BLaER1 treated with 17β-estradiol and CSF1 and Interleukin-3, amounts not matched to agents 10 nM and 100 nM (cell line): ENCODE measurements around the gene NOXO1.

Experiments used
- H3K27ac ChIP-seq, 11 experiments: shearing (Covaris generic); formaldehyde crosslinking; 2 replicates each; pipeline ENCODE4 v1.8.1; 2022
- H3K27me3 ChIP-seq, 11 experiments: shearing (Covaris generic); formaldehyde crosslinking; 2 replicates each; pipeline ENCODE4 v1.8.1; 2022
- H3K36me3 ChIP-seq, 11 experiments: shearing (Covaris generic); formaldehyde crosslinking; 2 replicates each; pipeline ENCODE4 v1.8.1; 2022
- H3K4me1 ChIP-seq, 10 experiments: shearing (Covaris generic); formaldehyde crosslinking; 2 replicates each; pipeline ENCODE4 v1.8.1; 2022
- H3K4me2 ChIP-seq, 11 experiments: shearing (Covaris generic); formaldehyde crosslinking; 2 replicates each; pipeline ENCODE4 v1.8.1; 2022
- H3K4me3 ChIP-seq, 10 experiments: shearing (Covaris generic); formaldehyde crosslinking; 2 replicates each; pipeline ENCODE4 v1.8.1; 2022
- H3K9ac ChIP-seq, 11 experiments: shearing (Covaris generic); formaldehyde crosslinking; 2 replicates each; pipeline ENCODE4 v1.8.1; 2022
- H3K9me3 ChIP-seq, 11 experiments: shearing (Covaris generic); formaldehyde crosslinking; replicated peaks in 1 of 11; 2 replicates each; pipeline ENCODE4 v1.8.1; 2022
- H4K20me1 ChIP-seq, 11 experiments: shearing (Covaris generic); formaldehyde crosslinking; 2 replicates each; pipeline ENCODE4 v1.8.1; 2022
- Cebpa-rat ChIP-seq, 11 experiments: shearing (Covaris generic); IDR thresholded peaks; 2 replicates each; pipeline ENCODE4 v1.8.1; 2022

The NOXO1 gene

DNA sequence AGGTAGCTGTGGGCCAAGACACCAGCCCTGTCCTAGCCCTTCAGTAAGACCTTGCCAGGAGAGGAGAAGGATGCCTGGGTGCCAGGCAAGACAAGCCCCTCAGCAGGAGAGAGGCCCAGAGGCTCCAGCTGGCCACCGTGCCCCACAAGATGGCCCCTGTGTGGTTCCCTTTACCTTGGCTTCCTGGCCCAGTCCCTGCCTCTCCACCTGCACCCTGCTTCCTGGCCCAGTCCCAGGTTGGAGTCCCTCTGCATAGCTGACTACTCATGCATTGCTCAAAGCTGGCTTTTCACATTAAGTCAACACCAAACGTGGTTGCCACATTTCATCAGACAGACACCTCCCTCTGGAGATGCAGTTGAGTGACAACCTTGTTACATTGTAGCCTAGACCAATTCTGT, 12.5 kb upstream of the NOXO1 start:
- H3K4me3 ChIP-seq: no peak overlapping the region
- H3K4me2 ChIP-seq: peak overlapping the region in 8 of 11 experiments; percentile 9 to 39 (median 20); a peak in 12 of 22 replicates
- H3K36me3 ChIP-seq: peaks cover 21 to 38% (median 34%) of the 10 kb centered on the region in 11 experiments
- 0 out of 22 replicates have a peak overlapping the region, but pooled peaks of 2 of the 11 experiments have one; percentile 11 to 26 for H3K9ac ChIP-seq
- peaks cover 0 to 10% (median 0%) of the 10 kb centered on the region in 11 experiments; a peak in 8 of 22 replicates for H3K9me3 ChIP-seq
- TF ChIP-seq Cebpa-rat (IDR thresholded peaks at IDR 0.05): no peak
- H3K4me1 ChIP-seq: peaks cover 17 to 41% (median 35%) of the 10 kb centered on the region in 10 experiments
- peaks cover 37 to 45% (median 43%) of the 10 kb centered on the region in 11 experiments for H3K27me3 ChIP-seq
- H4K20me1 ChIP-seq: peaks cover 0 to 50% (median 37%) of the 10 kb centered on the region in 11 experiments; a peak in 18 of 22 replicates
- peak overlapping the region in 5 of 11 experiments; percentile 6 to 23 (median 18); a peak in 3 of 22 replicates for H3K27ac ChIP-seq

DNA sequence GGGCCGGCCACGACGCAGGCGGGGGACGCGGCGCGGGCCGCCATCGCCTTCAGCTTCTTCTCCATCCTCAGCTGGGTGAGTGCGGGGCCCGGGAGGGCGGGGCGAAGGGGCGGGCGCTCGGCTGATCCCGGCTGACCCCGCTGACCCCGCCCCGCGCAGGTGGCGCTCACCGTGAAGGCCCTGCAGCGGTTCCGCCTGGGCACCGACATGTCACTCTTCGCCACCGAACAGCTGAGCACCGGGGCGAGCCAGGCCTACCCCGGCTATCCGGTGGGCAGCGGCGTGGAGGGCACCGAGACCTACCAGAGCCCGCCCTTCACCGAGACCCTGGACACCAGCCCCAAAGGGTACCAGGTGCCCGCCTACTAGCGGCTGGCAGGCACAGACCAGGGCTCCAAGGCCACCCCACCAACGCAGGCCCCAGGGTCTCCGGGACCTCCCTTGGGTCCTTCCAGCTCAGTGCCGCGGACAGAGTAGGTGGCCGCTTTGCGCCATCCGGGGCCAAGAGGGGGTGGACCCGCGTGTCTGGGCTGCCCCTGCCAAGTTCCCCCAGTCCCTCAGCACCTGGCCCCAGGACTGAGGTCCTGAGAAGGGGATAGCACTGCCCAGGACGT, 11.5 kb upstream of the NOXO1 start:
- H3K9ac ChIP-seq: 0 out of 22 replicates have a peak overlapping the region, but pooled peaks of 1 of the 11 experiments have one; percentile 11
- 0 out of 22 replicates have a peak overlapping the region, but pooled peaks of 1 of the 11 experiments have one; percentile 6 for H3K27ac ChIP-seq
- peaks cover 17 to 41% (median 35%) of the 10 kb centered on the region in 10 experiments for H3K4me1 ChIP-seq
- TF ChIP-seq Cebpa-rat (IDR thresholded peaks at IDR 0.05): no peak
- peaks cover 0 to 10% (median 0%) of the 10 kb centered on the region in 11 experiments; a peak in 8 of 22 replicates for H3K9me3 ChIP-seq
- H3K27me3 ChIP-seq: peaks cover 40 to 54% (median 52%) of the 10 kb centered on the region in 11 experiments
- H3K36me3 ChIP-seq: peaks cover 11 to 29% (median 25%) of the 10 kb centered on the region in 11 experiments
- H3K4me3 ChIP-seq: 0 out of 20 replicates have a peak overlapping the region, but pooled peaks of 1 of the 10 experiments have one; percentile 35
- peaks cover 0 to 42% (median 27%) of the 10 kb centered on the region in 11 experiments; a peak in 18 of 22 replicates for H4K20me1 ChIP-seq
- H3K4me2 ChIP-seq: peak overlapping the region in 9 of 11 experiments; percentile 17 to 44 (median 29); a peak in 13 of 22 replicates

DNA sequence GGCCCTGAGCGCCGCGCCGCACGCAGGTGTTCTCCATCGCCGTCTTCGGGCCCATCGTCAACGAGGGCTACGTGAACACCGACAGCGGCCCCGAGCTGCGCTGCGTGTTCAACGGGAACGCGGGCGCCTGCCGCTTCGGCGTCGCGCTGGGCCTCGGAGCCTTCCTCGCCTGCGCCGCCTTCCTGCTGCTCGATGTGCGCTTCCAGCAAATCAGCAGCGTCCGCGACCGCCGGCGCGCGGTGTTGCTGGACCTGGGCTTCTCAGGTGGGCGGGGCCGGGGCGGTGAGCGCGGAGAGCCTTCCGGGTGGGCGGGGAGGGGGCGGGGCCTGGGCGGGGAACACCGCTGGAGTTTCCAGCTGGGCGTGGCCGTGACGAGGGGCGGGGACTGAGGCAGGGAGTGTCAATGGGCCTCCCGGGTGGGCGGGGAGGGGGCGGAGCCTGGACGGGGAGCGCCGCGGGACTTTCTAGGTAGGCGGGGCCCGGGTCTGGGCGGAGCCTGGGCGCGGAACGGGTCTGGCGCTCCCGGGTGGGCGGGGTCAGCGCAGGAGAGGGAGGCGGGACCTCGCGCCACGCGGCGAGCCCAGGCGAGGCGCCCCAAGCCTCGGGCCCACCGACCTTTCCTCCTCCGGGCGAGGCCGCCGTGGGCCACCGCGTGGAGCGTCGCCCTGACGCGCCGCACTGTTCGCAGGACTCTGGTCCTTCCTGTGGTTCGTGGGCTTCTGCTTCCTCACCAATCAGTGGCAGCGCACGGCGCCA, 10.9 kb upstream of the NOXO1 start:
- Histone ChIP-seq H3K36me3 (peaks cover 7 to 24% (median 20%) of the 10 kb centered on the region in 11 experiments), H3K27me3 (peaks cover 40 to 56% (median 53%) of the 10 kb centered on the region in 11 experiments), H4K20me1 (peaks cover 0 to 39% (median 23%) of the 10 kb centered on the region in 11 experiments; a peak in 16 of 22 replicates), H3K4me2 (peak overlapping the region; percentile 62 to 83 (median 75)), H3K4me3 (peak overlapping the region; percentile 19 to 54 (median 37); a peak in 13 of 20 replicates), H3K9ac (peak overlapping the region in 6 of 11 experiments; percentile 30 to 61 (median 42); a peak in 2 of 22 replicates), H3K4me1 (peaks cover 17 to 41% (median 35%) of the 10 kb centered on the region in 10 experiments), H3K27ac (peak overlapping the region in 6 of 11 experiments; percentile 16 to 50 (median 47); a peak in 7 of 22 replicates), H3K9me3 (peaks cover 0 to 10% (median 0%) of the 10 kb centered on the region in 11 experiments; a peak in 8 of 22 replicates)
- TF ChIP-seq Cebpa-rat (IDR thresholded peaks at IDR 0.05): no peak

DNA sequence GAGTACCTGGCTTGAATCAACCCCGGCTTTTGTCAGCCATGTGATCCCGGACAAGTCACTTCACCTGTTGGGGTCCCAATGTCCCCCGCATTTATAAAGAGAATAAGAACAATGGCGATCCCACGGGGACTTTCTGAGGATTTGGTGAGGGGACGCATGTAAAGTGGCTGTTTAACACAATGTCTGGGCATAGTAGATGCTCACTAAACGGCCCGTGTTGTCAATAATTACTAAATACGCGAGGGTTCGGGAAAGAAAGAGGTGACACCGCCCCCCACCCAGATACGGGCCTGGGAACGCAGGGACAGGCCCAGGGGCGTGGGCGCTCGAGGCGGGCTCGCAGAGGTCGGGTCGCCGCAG, 10.3 kb upstream of the NOXO1 start:
- Histone ChIP-seq H3K4me1 (peaks cover 17 to 42% (median 35%) of the 10 kb centered on the region in 10 experiments), H3K9me3 (peaks cover 0 to 10% (median 0%) of the 10 kb centered on the region in 11 experiments; a peak in 8 of 22 replicates), H3K9ac (peak overlapping the region in 6 of 11 experiments; percentile 30 to 61 (median 42); a peak in 2 of 22 replicates), H3K27ac (peak overlapping the region in 6 of 11 experiments; percentile 16 to 50 (median 47); a peak in 7 of 22 replicates), H3K27me3 (peaks cover 40 to 56% (median 53%) of the 10 kb centered on the region in 11 experiments), H3K36me3 (peaks cover 6 to 24% (median 19%) of the 10 kb centered on the region in 11 experiments), H4K20me1 (peaks cover 0 to 39% (median 18%) of the 10 kb centered on the region in 11 experiments; a peak in 15 of 22 replicates), H3K4me3 (peak overlapping the region; percentile 19 to 54 (median 37); a peak in 13 of 20 replicates), H3K4me2 (peak overlapping the region; percentile 62 to 83 (median 75))
- no peak for TF ChIP-seq Cebpa-rat (IDR thresholded peaks at IDR 0.05)

DNA sequence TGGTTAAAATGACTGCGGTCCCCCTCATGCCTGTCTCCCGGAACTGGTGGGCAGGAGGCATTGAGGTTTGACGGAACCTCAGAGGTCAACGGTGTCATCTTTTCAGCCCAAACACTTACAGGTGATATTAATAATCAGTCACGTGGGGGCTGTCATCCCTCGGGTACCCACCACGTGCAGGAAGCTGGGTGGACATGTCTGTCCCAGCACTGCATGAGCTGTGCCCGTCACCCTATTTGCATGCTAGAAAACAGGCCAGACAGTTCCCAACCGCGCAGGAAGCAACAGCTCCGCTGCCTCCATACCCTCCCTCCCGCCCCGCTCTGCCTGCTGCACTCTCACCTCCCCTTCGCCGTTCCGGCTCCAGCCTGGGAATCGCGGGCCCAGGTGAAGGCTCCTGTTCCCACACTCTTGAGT, 9.9 kb upstream of the NOXO1 start:
- Histone ChIP-seq H3K27ac (no peak overlapping the region), H3K27me3 (peaks cover 40 to 56% (median 53%) of the 10 kb centered on the region in 11 experiments), H3K4me2 (peak overlapping the region; percentile 62 to 83 (median 75)), H3K9ac (no peak overlapping the region), H3K9me3 (peaks cover 0 to 10% (median 0%) of the 10 kb centered on the region in 11 experiments; a peak in 8 of 22 replicates), H3K4me3 (peak overlapping the region in 8 of 10 experiments; percentile 25 to 54 (median 40); a peak in 6 of 20 replicates), H3K36me3 (peaks cover 10 to 24% (median 20%) of the 10 kb centered on the region in 11 experiments), H4K20me1 (peaks cover 0 to 42% (median 15%) of the 10 kb centered on the region in 11 experiments; a peak in 15 of 22 replicates), H3K4me1 (peaks cover 19 to 46% (median 36%) of the 10 kb centered on the region in 10 experiments)
- no peak for TF ChIP-seq Cebpa-rat (IDR thresholded peaks at IDR 0.05)

DNA sequence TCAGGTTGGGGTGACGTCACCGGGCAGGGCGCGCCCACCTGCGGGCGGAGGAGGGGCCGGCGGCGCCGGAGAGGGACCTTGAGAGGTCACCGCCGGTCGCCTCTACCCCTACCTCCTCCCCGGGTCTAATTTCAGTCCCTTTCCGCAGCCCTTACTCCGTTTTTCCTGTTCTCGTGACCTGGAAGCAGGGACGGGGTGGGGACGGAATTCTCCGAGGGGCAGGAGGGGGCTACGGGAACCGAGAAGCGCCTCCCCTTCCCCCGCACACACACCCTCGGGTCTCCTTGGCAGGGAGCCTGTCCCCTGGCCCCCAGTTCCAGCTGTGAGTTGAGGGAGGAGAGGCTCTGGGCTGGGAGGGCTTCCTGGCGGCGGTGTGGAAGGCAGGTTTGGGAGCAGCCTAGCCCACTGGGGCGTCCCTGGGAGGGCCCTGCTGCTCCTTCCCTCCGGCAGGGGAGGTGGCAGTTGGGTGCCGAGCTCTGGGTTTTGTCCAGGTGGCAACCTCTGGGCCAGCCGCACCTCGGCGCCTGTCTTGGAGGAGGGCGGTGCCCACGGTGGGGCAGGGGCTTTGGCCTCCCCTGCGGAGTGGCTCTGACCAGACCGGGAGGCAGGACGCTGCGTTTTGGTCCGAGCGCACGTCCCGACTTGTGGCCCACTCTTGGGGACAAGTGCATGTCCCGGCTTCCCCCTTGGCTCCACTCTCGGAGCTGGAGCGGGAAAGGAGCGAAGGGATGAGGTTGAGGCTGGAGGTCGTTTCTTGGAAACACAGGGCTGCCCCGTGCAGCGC, 9.3 kb upstream of the NOXO1 start:
- H3K27ac ChIP-seq: no peak overlapping the region
- H3K4me2 ChIP-seq: peak overlapping the region; percentile 61 to 83 (median 75)
- H4K20me1 ChIP-seq: peaks cover 0 to 48% (median 18%) of the 10 kb centered on the region in 11 experiments; a peak in 15 of 22 replicates
- H3K27me3 ChIP-seq: peaks cover 40 to 56% (median 53%) of the 10 kb centered on the region in 11 experiments
- H3K36me3 ChIP-seq: peaks cover 15 to 24% (median 22%) of the 10 kb centered on the region in 11 experiments
- peaks cover 25 to 52% (median 41%) of the 10 kb centered on the region in 10 experiments for H3K4me1 ChIP-seq
- no peak overlapping the region; a peak in 2 of 22 replicates for H3K9ac ChIP-seq
- peak overlapping the region; percentile 18 to 45 (median 26); a peak in 11 of 20 replicates for H3K4me3 ChIP-seq
- peaks cover 0 to 10% (median 0%) of the 10 kb centered on the region in 11 experiments; a peak in 8 of 22 replicates for H3K9me3 ChIP-seq
- TF ChIP-seq Cebpa-rat (IDR thresholded peaks at IDR 0.05): no peak

DNA sequence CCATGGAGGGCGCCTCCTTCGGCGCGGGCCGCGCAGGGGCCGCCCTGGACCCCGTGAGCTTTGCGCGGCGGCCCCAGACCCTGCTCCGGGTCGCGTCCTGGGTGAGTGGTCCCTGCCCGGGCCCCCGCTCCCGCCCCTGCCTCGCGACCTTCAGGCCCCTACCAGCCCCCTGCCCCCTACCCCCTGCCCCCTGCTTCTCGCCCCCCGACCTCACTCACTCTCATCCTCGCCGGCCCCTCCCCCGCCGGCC, 8.8 kb upstream of the NOXO1 start:
- Histone ChIP-seq H4K20me1 (peaks cover 0 to 51% (median 18%) of the 10 kb centered on the region in 11 experiments; a peak in 15 of 22 replicates), H3K9ac (no peak overlapping the region), H3K4me2 (peak overlapping the region in 9 of 11 experiments; percentile 26 to 83 (median 75); a peak in 7 of 22 replicates), H3K36me3 (peaks cover 16 to 24% (median 21%) of the 10 kb centered on the region in 11 experiments), H3K27ac (no peak overlapping the region), H3K4me1 (peaks cover 30 to 57% (median 46%) of the 10 kb centered on the region in 10 experiments), H3K9me3 (peaks cover 0 to 10% (median 0%) of the 10 kb centered on the region in 11 experiments; a peak in 8 of 22 replicates), H3K4me3 (peak overlapping the region in 1 of 10 experiments; percentile 18; a peak in 1 of 20 replicates), H3K27me3 (peaks cover 40 to 56% (median 53%) of the 10 kb centered on the region in 11 experiments)
- TF ChIP-seq Cebpa-rat (IDR thresholded peaks at IDR 0.05): no peak
